IMR-90 (cell line): ENCODE results near the gene SYTL2. TPM values are rescaled to one million over a fixed set of nuclear protein-coding genes. Genes with fewer than 3 reads are reported as not detected.

ENCODE experiments used
- ATAC-seq: fragments of 200-7000 bp; cut with Tn5 transposase; 2 replicates; pipeline ENCODE4 v1.9.1; 2020; ENCODE audit warnings: low read depth, mild to moderate bottlenecking, moderate library complexity
- BruUV-seq: library from RNA; stranded (reverse); fragments of 400-500 nt; replicated peaks from 2 replicates; lab custom pipeline; 2021; lab: Mats Ljungman, UMichigan
- CTCF ChIA-PET: fragments of 300-600 bp; formaldehyde crosslinking; extraction: SDS; loops from one replicate; lab custom pipeline; 2021; ENCODE audit warnings: antibody characterized with exemption; lab: Yijun Ruan, JAX
- POLR2A ChIA-PET: fragments of 300-600 bp; sonication (Branson Sonifier 250); formaldehyde crosslinking; loops from one replicate; lab custom pipeline; 2022; ENCODE audit warnings: antibody characterized with exemption; ENCODE audit not compliant: unreplicated experiment; lab: Charles Lee
- DNase-seq: peaks from one replicate; pipeline ENCODE4 v3.0.0; 2013
- H2AFZ ChIP-seq: replicated peaks from 2 replicates; pipeline ENCODE3; 2013; ENCODE audit warnings: low read length, mild to moderate bottlenecking; ENCODE audit not compliant: poor library complexity
- H2AK5ac ChIP-seq: 2 replicates; pipeline ENCODE4 v1.6.1; 2013; ENCODE audit warnings: low read depth, low read length, inconsistent platforms
- H2AK9ac ChIP-seq: replicated peaks from 2 replicates; pipeline ENCODE3; 2013; ENCODE audit warnings: mild to moderate bottlenecking, low read depth, low read length, moderate library complexity; ENCODE audit not compliant: poor library complexity
- H2BK120ac ChIP-seq: 2 replicates; pipeline ENCODE4 v1.6.1; 2013; ENCODE audit warnings: low read depth, low read length, inconsistent platforms
- H2BK15ac ChIP-seq: 3 replicates; pipeline ENCODE4 v1.6.1; 2013; ENCODE audit warnings: low read depth, low read length, inconsistent platforms
- H2BK20ac ChIP-seq: 2 replicates; pipeline ENCODE4 v1.6.1; 2013; ENCODE audit warnings: low read depth, mild to moderate bottlenecking, inconsistent platforms, low read length, moderate library complexity
- H2BK5ac ChIP-seq: 2 replicates; pipeline ENCODE4 v1.6.1; 2013; ENCODE audit warnings: mild to moderate bottlenecking, low read depth, low read length, inconsistent platforms; ENCODE audit not compliant: poor library complexity, severe bottlenecking
- H3K14ac ChIP-seq: replicated peaks from 2 replicates; pipeline ENCODE4 v1.6.1; 2013; ENCODE audit warnings: low read depth, low read length, inconsistent platforms
- H3K18ac ChIP-seq: 2 replicates; pipeline ENCODE4 v1.6.1; 2013; ENCODE audit warnings: low read depth, low read length, control low read depth
- H3K23ac ChIP-seq: 2 replicates; pipeline ENCODE4 v1.6.1; 2013; ENCODE audit warnings: low read depth, low read length, inconsistent platforms
- H3K27ac ChIP-seq: 2 replicates; pipeline ENCODE4 v1.5.1; 2013; ENCODE audit warnings: mild to moderate bottlenecking, control low read depth, low read length; ENCODE audit not compliant: insufficient read depth
- H3K27me3 ChIP-seq: 2 replicates; pipeline ENCODE4 v1.6.1; 2013; ENCODE audit warnings: low read length; ENCODE audit not compliant: control insufficient read depth, insufficient read depth
- H3K36me3 ChIP-seq: 2 replicates; pipeline ENCODE4 v1.6.1; 2013; ENCODE audit warnings: low read length, mixed read lengths; ENCODE audit not compliant: control insufficient read depth, insufficient read depth
- H3K4ac ChIP-seq: 2 replicates; pipeline ENCODE4 v1.6.1; 2013; ENCODE audit warnings: low read depth, low read length, inconsistent platforms
- H3K4me1 ChIP-seq: 2 replicates; pipeline ENCODE4 v1.6.1; 2013; ENCODE audit warnings: low read length, mixed read lengths; ENCODE audit not compliant: control insufficient read depth, insufficient read depth
- H3K4me2 ChIP-seq: 2 replicates; pipeline ENCODE4 v1.6.1; 2013; ENCODE audit warnings: low read depth, mild to moderate bottlenecking, control low read depth, low read length, moderate library complexity
- H3K4me3 ChIP-seq: 2 replicates; pipeline ENCODE4 v1.5.1; 2013; ENCODE audit warnings: low read depth, mild to moderate bottlenecking, control low read depth, low read length, moderate library complexity; ENCODE audit not compliant: insufficient read depth
- H3K56ac ChIP-seq: 2 replicates; pipeline ENCODE4 v1.6.1; 2013; ENCODE audit warnings: low read length, inconsistent platforms; ENCODE audit not compliant: insufficient read depth; ENCODE audit errors: extremely low read depth
- H3K79me1 ChIP-seq, 2 experiments: 2 replicates each; pipeline ENCODE4 v1.6.1; 2013; ENCODE audit warnings: low read length in 2 of 2, inconsistent platforms in 1 of 2, low read depth in 1 of 2
- H3K9ac ChIP-seq: 2 replicates; pipeline ENCODE4 v1.6.1; 2013; ENCODE audit warnings: low read depth, low read length, control low read depth
- H3K9me1 ChIP-seq: 2 replicates; pipeline ENCODE4 v1.6.1; 2013; ENCODE audit warnings: low read length, inconsistent platforms; ENCODE audit not compliant: insufficient read depth
- H3K9me3 ChIP-seq: 2 replicates; pipeline ENCODE4 v1.6.1; 2013; ENCODE audit warnings: low read length; ENCODE audit not compliant: control insufficient read depth, insufficient read depth
- H4K20me1 ChIP-seq: 2 replicates; pipeline ENCODE4 v1.6.1; 2013; ENCODE audit warnings: low read length, inconsistent platforms; ENCODE audit not compliant: insufficient read depth
- H4K5ac ChIP-seq: 2 replicates; pipeline ENCODE4 v1.6.1; 2013; ENCODE audit warnings: mild to moderate bottlenecking, low read depth, low read length, control low read depth
- H4K8ac ChIP-seq, 2 experiments: 2 replicates each; pipeline ENCODE4 v1.6.1; 2013; ENCODE audit warnings: low read depth in 2 of 2, low read length in 2 of 2, control low read depth in 1 of 2, inconsistent platforms in 1 of 2
- H4K91ac ChIP-seq: 2 replicates; pipeline ENCODE4 v1.6.1; 2013; ENCODE audit warnings: low read depth, low read length, inconsistent platforms; ENCODE audit not compliant: insufficient read depth
- CEBPB ChIP-seq: IDR thresholded peaks from 2 replicates; pipeline ENCODE4 v1.6.1; 2012; ENCODE audit warnings: low read depth, low read length, improper control_type of control experiment
- WGBS, 2 experiments: methylation state at CpG; one replicate each; pipeline versions ENCODE4 v1.1.5 to v1.1.7; 2013; ENCODE audit warnings: missing lambda C conversion rate in 2 of 2; ENCODE audit not compliant: insufficient read length in 1 of 2; ENCODE audit errors: extremely low coverage in 2 of 2; 5-methylcytosine and 5-hydroxymethylcytosine counted together
- dilution Hi-C: fragments of 300-500 bp; cut with HindIII; formaldehyde crosslinking; loops from one replicate; pipeline ENCODE4 v1.14.3; 2018; ENCODE audit warnings: low sequenced_read_pairs; ENCODE audit not compliant: unreplicated experiment
- in situ Hi-C: fragments of 300-500 bp; cut with MboI; formaldehyde crosslinking; loops from 3 replicates; pipeline ENCODE4 v1.14.3; 2019; ENCODE audit warnings: low sequenced_read_pairs, inconsistent platforms, mixed read lengths
- intact Hi-C: fragments of 100-400 bp; cut with micrococcal nuclease; formaldehyde crosslinking; loops from 2 replicates; pipeline ENCODE4 v1.10.0; 2022
- polyA plus RNA-seq, 3 experiments: library from polyadenylated mRNA; depleted of rRNA; stranded (reverse); fragments of >200 nt; gene quantifications; 2 replicates each; pipeline ENCODE4 v1.2.3, GENCODE V29; 2012; ENCODE audit warnings: low replicate concordance in 1 of 3
- total RNA-seq: library from RNA; depleted of rRNA; stranded (reverse); fragments of >200 nt; gene quantifications from 2 replicates; pipeline ENCODE4 v1.2.3, GENCODE V29; 2012
- TF ChIP-seq, protein P1 (sequence below): fragments of 150-350 bp; IDR thresholded peaks from 2 replicates; pipeline ENCODE4 v1.6.1; 2016; ENCODE audit warnings: low read depth, mild to moderate bottlenecking, low read length, moderate library complexity, borderline replicate concordance

SYTL2 gene
- total and polyA plus RNA-seq, 2 of the 4 experiments (the other 2 are of a cell fraction): 45.2 to 70.0 TPM

DNA sequence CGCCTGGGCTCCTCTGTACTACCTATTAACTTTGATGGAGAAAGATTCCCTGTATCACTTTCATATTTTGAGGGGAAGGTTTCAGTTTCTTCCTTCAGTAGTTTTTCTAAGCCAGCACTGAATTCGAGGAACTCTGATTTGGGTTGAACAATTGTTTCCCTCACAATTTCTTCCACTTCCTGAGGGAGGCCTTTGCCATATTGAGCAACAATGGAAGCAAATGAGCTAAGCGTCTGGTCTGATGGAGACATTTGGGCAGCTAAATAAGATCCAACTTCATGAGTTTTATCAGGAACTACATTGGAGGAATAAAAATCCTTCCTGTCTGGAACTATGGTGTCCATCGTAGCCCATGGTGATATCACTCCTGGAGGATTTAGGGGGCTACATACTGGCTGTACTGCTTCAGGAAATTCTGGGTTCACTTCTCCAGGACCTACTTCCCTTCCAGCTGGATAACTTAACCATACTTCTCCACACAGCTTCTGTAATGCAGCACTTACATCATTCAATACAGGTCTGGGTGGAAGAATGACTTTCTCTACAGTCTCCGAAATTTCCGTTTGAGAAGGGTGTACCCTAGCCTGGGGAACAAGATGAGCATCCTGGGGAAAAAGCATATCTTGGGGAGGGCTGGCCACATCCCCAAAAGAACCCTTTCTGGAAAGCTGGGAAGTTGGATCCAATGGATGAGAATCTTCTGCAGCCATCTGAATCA, 86.0 kb downstream of the SYTL2 start:
- Histone ChIP-seq H2BK120ac (peak overlapping the region; percentile 94), H3K4me3 (no peak overlapping the region), H4K91ac (0 out of 2 replicates have a peak overlapping the region, but pooled peaks have one; percentile 84), H2BK20ac (peak overlapping the region; percentile 90), H2AFZ (no peak overlapping the region), H4K8ac (peak overlapping the region; percentile 62 to 89), H2BK15ac (peak overlapping the region; percentile 95), H3K9me3 (no peaks in the 10 kb centered on the region), H3K18ac (peak overlapping the region; percentile 89; the same call in 1 of the 2 replicates), H4K5ac (peak overlapping the region; percentile 81), H3K9me1 (peaks cover 4% of the 10 kb centered on the region), H3K27me3 (no peaks in the 10 kb centered on the region), H3K14ac (peak overlapping the region; percentile 59; the same call in 1 of the 2 replicates), H3K79me1 (peaks cover 8 to 12% of the 10 kb centered on the region in 2 experiments; a peak in 2 of 4 replicates), H2BK5ac (peak overlapping the region; percentile 92), H3K23ac (peak overlapping the region; percentile 46; the same call in 1 of the 2 replicates), H3K56ac (no peak overlapping the region; the same call in 1 of the 2 replicates), H2AK5ac (peak overlapping the region; percentile 96), H3K4me2 (no peak overlapping the region), H4K20me1 (no peaks in the 10 kb centered on the region), H3K4ac (peak overlapping the region; percentile 81), H3K9ac (no peak overlapping the region), H3K36me3 (peaks cover 3% of the 10 kb centered on the region), H3K27ac (peak overlapping the region; percentile 84; the same call in 1 of the 2 replicates), H2AK9ac (no peak overlapping the region), H3K4me1 (peaks cover 12% of the 10 kb centered on the region; the same call in 1 of the 2 replicates)
- no CpG with 5 or more reads among the region's 6 CpGs for WGBS, 2 experiments
- DNase-seq: no peak
- in situ Hi-C loops (no loop called here), dilution Hi-C loops (no loop called here), intact Hi-C loops (no loop called here)
- CTCF ChIA-PET: interaction anchor here (0.5 kb wide), 1 partner anchor 64 kb away, joined by 3 read pairs; no protein-coding TSS in a partner anchor
- BruUV-seq: no TSS peak
- POLR2A ChIA-PET: interaction anchor here (0.5 kb wide), 1 partner anchor 520 kb away, joined by 4 read pairs; no protein-coding TSS in a partner anchor
- TF ChIP-seq, protein P1, sequence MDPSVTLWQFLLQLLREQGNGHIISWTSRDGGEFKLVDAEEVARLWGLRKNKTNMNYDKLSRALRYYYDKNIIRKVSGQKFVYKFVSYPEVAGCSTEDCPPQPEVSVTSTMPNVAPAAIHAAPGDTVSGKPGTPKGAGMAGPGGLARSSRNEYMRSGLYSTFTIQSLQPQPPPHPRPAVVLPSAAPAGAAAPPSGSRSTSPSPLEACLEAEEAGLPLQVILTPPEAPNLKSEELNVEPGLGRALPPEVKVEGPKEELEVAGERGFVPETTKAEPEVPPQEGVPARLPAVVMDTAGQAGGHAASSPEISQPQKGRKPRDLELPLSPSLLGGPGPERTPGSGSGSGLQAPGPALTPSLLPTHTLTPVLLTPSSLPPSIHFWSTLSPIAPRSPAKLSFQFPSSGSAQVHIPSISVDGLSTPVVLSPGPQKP: no peak
- TF ChIP-seq CEBPB: 0 out of 2 replicates have a peak, but pooled peaks have one; percentile 35
- ATAC-seq: no peak
